Activated T-helper 2 cell treated with anti-CD3 and anti-CD28 coated beads, Interferon-gamma antibody, Interleukin-2, Interleukin-4, amounts not matched to agents 10 μg/mL and 5 μg/mL and 100 μg/mL, durations not matched to agents 14 hours and 24 hours and 36 hours (primary cell): Measurements from ENCODE around the gene PTPA. TPM values are rescaled to one million over a fixed set of nuclear protein-coding genes. Genes with fewer than 3 reads are reported as not detected.
A peak's percentile ranks its signal among the peaks of the same experiment; 100 is the strongest.
"Not testable (repeated sequence)": the region's sequence is repeated elsewhere in the genome, so short reads cannot be mapped to it uniquely, and the experiment has no call there.

Experiments
- DNase-seq: peaks from one replicate; pipeline ENCODE4 v3.0.0; 2021; ENCODE audit warnings: low spot score
- H3K27ac Mint-ChIP-seq: one replicate; pipeline ENCODE4 v1.8.0; 2021; ENCODE audit warnings: mixed read lengths
- H3K27me3 Mint-ChIP-seq: one replicate; pipeline ENCODE4 v1.8.0; 2021; ENCODE audit warnings: low read depth, mixed read lengths
- H3K36me3 Mint-ChIP-seq: one replicate; pipeline ENCODE4 v1.8.0; 2021; ENCODE audit warnings: low read depth, mixed read lengths
- H3K4me1 Mint-ChIP-seq: one replicate; pipeline ENCODE4 v1.8.0; 2021; ENCODE audit warnings: low read depth, mixed read lengths
- H3K4me3 Mint-ChIP-seq: one replicate; pipeline ENCODE4 v1.8.0; 2021; ENCODE audit warnings: low read depth, mild to moderate bottlenecking, moderate library complexity, mixed read lengths
- H3K9me3 Mint-ChIP-seq: one replicate; pipeline ENCODE4 v1.8.0; 2021; ENCODE audit warnings: mixed read lengths
- intact Hi-C: fragments of 100-400 bp; cut with micrococcal nuclease; formaldehyde crosslinking; loops from one replicate; pipeline ENCODE4 v1.15.1; 2023
- total RNA-seq: library from RNA; stranded (reverse); gene quantifications from 2 replicates; pipeline ENCODE4 v1.2.3, GENCODE V29; 2022

The PTPA gene
- total RNA-seq, 1 donor from 2014 or later = 106 TPM

DNA sequence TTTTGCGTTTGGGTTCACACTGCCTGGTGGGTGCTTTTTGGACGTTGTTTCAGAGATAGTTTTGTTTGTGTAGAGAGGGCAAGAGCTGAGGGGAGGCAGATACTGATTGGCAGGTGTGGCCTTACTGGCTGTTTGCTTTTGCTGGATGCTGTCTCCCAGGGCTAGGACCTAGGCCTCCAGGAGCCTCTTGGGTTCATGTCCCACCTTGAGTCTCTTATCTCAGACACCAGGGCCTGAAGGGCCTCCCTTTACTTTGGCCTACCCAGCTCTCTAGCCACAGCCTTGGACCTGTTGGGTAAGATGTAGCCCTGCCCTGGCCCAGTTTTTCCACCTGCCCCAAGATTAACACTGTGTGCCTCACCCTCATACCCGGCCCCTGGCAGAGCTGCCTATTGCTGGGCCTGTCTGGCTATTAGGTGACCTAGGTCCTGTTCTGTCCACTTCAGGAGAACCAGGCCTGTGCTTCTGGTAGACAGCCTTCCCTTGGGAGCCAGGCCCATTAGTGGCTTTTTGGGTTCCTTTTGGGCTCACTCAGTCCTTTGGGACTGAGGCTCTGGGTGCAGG, 13.4 kb downstream of the PTPA start:
- Mint-ChIP-seq H3K36me3 (peaks cover 50% of the 10 kb centered on the region), H3K27me3 (no peaks in the 10 kb centered on the region), H3K4me3 (no peak overlapping the region), H3K27ac (no peak overlapping the region), H3K9me3 (no peaks in the 10 kb centered on the region), H3K4me1 (no peaks in the 10 kb centered on the region)
- DNase-seq = no peak
- intact Hi-C loops = no loop called here

DNA sequence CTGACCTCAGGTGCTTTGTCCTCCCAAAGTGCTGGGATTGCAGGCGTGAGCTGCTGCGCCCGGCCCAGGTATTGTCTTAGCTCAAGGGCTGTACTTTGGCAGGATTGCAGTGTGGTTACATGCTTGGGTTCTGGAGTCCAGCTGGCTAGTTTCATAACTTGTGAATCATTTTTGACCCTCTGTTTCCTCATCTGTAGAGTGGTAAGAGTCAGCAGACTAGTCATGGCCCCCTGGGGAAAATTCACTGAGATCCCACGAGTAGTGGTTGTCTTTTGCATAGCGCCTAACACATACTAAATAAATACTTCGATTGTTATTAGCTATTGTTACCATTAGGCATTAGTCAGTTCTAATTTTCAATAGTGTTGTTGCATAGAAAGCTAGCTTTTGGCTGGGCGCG, 14.3 kb downstream of the PTPA start:
- peaks cover 48% of the 10 kb centered on the region for H3K36me3 Mint-ChIP-seq

DNA sequence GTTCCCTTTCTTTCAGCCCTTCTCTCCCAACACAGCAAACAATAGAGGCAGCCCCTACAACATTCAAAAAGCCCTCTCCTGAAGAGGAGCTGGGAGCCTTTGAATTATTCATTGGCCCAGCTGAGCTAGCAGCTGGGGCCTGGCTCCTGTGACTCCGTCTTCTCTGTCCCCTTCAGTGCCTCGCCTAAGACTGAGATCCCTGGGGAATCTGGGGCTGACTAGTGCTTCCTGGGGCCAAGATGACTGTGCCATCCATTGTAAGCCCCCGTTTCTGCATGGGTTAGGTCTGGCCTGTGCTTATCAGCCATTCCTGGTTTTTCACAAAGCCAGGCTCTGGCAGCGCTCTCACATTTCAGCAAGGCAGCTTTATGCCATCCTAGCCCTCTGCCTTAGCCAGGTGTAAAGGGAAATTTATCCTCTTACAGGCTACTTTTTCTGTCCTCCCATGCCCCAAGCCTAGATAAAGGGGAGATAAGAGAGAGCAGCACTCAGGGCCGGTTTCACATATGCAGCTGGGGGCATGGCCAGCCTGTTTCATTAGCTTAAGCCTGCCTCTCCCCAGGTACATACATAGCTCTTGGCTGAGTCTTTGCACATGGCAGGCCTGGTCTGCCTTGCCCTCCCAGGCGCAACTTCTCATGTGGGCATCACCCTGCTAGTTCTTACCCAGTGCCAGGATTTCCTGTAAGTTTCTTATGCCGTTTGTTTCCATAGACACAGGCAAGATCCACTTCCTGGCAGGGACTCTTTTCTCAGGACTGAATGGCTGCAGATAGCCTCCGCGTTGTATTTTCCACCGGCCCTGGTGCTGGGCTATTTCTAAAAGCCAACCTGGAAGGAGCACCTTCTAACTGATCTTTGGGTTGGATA, 15.8 kb downstream of the PTPA start:
- Mint-ChIP-seq H3K9me3 (no peaks in the 10 kb centered on the region), H3K36me3 (peaks cover 52% of the 10 kb centered on the region), H3K4me3 (no peak overlapping the region), H3K4me1 (peaks cover 5% of the 10 kb centered on the region), H3K27ac (no peak overlapping the region), H3K27me3 (no peaks in the 10 kb centered on the region)
- intact Hi-C loops = no loop called here
- DNase-seq = no peak

More for the DNA sequence above, 14.3 kb downstream of the PTPA start:
- intact Hi-C loops = no loop called here
- Mint-ChIP-seq H3K4me1 (no peaks in the 10 kb centered on the region), H3K9me3 (no peaks in the 10 kb centered on the region), H3K4me3 (no peak overlapping the region), H3K27me3 (no peaks in the 10 kb centered on the region), H3K27ac (no peak overlapping the region)
- DNase-seq = no peak

DNA sequence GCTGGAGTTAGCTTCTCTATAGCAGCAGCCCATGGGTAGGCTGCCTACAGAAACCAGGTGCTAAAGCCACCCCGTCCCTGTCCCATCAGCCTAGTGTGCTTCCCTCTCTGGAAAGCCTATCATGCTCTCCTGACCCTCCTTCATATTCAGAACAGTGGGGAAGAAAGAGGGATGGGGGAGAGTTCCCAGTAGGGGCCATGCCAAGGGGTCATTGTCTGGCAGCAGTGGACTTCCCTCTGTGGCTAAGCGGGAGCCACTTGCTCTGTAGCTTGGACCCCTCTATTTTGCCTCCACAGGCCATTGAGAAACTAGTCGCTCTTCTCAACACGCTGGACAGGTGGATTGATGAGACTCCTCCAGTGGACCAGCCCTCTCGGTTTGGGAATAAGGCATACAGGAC, 17.5 kb downstream of the PTPA start:
- H3K4me1 Mint-ChIP-seq = peaks cover 6% of the 10 kb centered on the region
- H3K27ac Mint-ChIP-seq = no peak overlapping the region
- H3K9me3 Mint-ChIP-seq = no peaks in the 10 kb centered on the region
- intact Hi-C loops = no loop called here
- no peak for DNase-seq
- no peak overlapping the region for H3K4me3 Mint-ChIP-seq
- no peaks in the 10 kb centered on the region for H3K27me3 Mint-ChIP-seq
- H3K36me3 Mint-ChIP-seq = peaks cover 55% of the 10 kb centered on the region

DNA sequence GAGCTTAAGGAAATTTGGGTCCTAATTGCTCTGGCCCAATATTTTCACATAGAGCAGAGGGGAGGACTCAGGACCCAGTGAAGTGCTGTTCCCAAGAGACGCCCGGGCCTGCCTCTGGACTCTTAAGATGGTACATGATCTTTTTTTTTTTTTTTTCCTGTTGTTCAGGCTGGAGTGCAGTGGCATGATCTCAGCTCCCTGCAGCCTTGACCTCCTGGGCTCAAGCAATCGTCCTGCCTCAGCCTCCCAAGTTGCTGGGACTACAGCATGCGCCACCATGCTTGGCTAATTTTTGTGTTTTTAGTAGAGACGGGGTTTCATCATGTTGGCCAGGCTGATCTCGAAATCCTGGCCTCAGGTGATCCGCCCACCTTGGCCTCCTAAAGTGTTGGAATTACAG, 19.1 kb downstream of the PTPA start:
- H3K36me3 Mint-ChIP-seq = peaks cover 53% of the 10 kb centered on the region
- intact Hi-C loops = loop anchor here (10.0 kb wide), 1 partner anchor 655 kb away; no protein-coding TSS in a partner anchor
- not testable (repeated sequence) for DNase-seq, H3K4me3 Mint-ChIP-seq, H3K4me1 Mint-ChIP-seq, H3K27ac Mint-ChIP-seq, H3K27me3 Mint-ChIP-seq, H3K9me3 Mint-ChIP-seq

DNA sequence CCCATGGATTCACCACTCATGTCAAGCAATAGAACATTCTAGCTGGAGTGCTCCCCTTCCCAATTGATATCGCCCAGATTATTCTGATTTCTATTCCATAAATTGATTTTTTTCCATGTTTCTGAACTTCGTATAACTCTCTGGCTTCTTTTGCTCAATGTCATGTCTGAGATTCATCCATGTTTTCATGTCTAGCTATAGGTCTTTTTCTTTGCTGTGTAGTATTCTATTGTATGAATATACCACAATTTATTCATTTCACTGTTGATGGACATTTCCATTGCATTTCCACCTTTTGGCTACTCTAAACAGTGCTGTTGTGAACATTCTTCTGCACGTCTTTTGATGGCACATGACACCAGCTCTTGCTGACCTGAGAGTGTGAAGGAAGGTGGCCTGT, 19.6 kb downstream of the PTPA start:
- Mint-ChIP-seq H3K27ac (no peak overlapping the region), H3K4me1 (peaks cover 6% of the 10 kb centered on the region), H3K4me3 (no peak overlapping the region), H3K9me3 (no peaks in the 10 kb centered on the region), H3K36me3 (peaks cover 53% of the 10 kb centered on the region), H3K27me3 (no peaks in the 10 kb centered on the region)
- intact Hi-C loops = loop anchor here (10.0 kb wide), 1 partner anchor 654 kb away; no protein-coding TSS in a partner anchor
- no peak for DNase-seq

DNA sequence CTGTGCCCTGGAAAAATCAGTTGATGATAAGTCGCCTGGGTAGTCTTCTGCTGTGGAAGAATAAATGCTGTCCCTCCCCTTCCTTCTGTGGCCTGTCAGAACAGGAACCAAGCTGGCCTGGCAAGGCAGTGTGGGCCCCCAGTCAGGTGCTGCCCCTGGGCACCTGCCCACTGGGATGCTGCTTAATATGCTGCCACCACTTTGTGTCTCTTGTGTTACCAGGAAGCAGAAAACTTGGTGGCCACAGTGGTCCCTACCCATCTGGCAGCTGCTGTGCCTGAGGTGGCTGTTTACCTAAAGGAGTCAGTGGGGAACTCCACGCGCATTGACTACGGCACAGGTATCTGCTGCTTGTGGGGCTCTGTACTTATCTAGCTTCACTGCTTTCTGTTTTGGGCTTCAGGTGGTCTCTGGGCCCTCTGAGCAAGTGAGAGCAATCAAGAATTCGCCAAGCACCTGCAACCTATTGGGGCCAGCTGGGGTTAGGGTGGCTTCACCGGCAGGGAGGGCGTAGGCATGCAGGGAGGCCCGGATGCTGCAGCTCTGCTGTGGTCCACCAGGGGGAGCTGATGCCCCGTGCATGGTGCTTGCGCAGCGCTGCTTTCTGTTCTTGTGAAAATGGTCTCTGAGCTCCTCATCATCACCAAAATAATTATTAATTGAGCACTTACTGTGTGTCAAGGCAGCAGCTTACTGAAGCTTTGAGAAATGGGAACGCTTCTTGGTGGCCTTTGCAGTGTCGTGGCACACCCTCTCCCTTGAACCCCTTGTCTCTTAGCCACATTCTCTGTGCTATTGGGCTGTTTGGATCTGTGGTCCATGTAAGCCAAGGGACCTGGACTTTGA, 20.3 kb downstream of the PTPA start:
- Mint-ChIP-seq H3K27ac (no peak overlapping the region), H3K4me3 (no peak overlapping the region), H3K9me3 (no peaks in the 10 kb centered on the region), H3K4me1 (peaks cover 6% of the 10 kb centered on the region), H3K36me3 (peaks cover 56% of the 10 kb centered on the region), H3K27me3 (no peaks in the 10 kb centered on the region)
- intact Hi-C loops = loop anchor here (10.0 kb wide), 1 partner anchor 653 kb away; no protein-coding TSS in a partner anchor
- DNase-seq = peak; percentile 76

DNA sequence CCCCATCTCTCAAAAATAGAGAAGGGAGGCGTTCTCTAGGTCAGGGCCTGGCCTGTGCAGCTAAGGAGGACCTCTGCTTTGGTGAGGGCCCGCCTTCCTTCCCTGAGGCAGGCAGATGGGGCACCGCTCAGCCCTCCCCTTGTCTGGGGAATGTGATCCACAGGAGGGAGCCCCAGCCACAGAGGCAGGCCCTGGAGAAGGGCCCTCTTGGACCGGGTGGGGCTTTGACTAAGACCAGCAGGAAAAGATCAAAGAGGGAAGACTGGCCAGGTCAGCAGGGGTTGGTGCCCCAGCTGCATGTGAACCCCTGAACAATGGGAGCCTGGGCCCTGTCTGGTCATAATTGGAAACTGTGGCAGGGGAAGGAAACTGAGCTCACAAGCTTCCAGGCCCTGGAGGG, 21.9 kb downstream of the PTPA start:
- Mint-ChIP-seq H3K9me3 (no peaks in the 10 kb centered on the region), H3K4me1 (peaks cover 6% of the 10 kb centered on the region), H3K27ac (no peak overlapping the region), H3K27me3 (no peaks in the 10 kb centered on the region), H3K36me3 (peaks cover 52% of the 10 kb centered on the region), H3K4me3 (no peak overlapping the region)
- intact Hi-C loops = loop anchor here (10.0 kb wide), 1 partner anchor 652 kb away; no protein-coding TSS in a partner anchor
- DNase-seq = no peak

DNA sequence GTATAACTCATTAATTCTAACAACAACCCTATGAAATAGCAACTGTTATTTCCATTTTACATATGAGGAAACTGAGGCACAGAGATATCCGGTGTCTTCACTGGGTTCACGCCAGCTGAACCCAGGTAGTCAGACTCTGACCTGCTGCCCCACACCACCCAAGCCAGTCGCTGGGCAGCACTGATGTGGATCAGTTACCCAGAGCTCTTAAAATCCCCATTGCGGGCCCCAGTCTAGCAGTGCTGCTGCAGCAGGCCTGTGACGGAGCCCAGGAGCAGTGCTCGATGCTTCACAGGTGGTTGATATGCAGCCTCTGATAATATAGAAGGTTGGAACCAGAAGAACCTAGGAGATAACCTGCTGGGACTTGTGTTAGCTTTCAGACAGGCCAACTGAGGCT, 24.3 kb downstream of the PTPA start:
- no peaks in the 10 kb centered on the region for H3K9me3 Mint-ChIP-seq
- H3K4me1 Mint-ChIP-seq = peaks cover 18% of the 10 kb centered on the region
- peaks cover 42% of the 10 kb centered on the region for H3K36me3 Mint-ChIP-seq
- no peaks in the 10 kb centered on the region for H3K27me3 Mint-ChIP-seq
- no peak for DNase-seq
- intact Hi-C loops = loop anchor here (10.0 kb wide), 1 partner anchor 649 kb away; no protein-coding TSS in a partner anchor
- H3K4me3 Mint-ChIP-seq = no peak overlapping the region
- no peak overlapping the region for H3K27ac Mint-ChIP-seq

DNA sequence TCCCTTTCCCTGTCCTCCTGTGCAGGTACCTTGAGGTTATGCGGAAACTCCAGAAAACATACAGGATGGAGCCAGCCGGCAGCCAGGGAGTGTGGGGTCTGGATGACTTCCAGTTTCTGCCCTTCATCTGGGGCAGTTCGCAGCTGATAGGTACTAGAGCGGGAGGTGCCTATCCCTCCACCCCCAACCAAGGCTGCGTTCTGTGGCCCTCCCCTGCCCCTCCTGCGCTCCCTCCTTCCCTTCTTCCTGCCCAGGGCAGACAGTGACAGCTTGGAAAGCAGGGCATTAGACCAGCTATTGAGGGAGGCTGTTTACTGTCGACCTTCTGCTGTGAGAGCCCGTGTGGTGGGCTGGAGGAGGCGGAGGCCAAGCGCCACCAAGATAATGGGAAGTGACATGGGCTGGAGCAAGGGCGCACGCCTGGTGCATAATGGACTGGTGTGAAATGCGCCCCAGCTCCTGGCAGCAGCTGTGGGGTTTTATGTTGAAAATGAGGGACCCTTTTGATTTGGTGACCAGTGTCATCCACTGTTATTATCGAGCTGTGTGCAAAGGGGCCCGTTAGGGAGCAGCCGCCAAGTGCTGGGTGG, 25.3 kb downstream of the PTPA start:
- Mint-ChIP-seq H3K27ac (no peak overlapping the region), H3K4me3 (no peak overlapping the region), H3K27me3 (no peaks in the 10 kb centered on the region), H3K36me3 (peaks cover 31% of the 10 kb centered on the region), H3K9me3 (no peaks in the 10 kb centered on the region), H3K4me1 (peaks cover 26% of the 10 kb centered on the region)
- intact Hi-C loops = loop anchor here (10.0 kb wide), 1 partner anchor 648 kb away; no protein-coding TSS in a partner anchor
- DNase-seq = no peak

DNA sequence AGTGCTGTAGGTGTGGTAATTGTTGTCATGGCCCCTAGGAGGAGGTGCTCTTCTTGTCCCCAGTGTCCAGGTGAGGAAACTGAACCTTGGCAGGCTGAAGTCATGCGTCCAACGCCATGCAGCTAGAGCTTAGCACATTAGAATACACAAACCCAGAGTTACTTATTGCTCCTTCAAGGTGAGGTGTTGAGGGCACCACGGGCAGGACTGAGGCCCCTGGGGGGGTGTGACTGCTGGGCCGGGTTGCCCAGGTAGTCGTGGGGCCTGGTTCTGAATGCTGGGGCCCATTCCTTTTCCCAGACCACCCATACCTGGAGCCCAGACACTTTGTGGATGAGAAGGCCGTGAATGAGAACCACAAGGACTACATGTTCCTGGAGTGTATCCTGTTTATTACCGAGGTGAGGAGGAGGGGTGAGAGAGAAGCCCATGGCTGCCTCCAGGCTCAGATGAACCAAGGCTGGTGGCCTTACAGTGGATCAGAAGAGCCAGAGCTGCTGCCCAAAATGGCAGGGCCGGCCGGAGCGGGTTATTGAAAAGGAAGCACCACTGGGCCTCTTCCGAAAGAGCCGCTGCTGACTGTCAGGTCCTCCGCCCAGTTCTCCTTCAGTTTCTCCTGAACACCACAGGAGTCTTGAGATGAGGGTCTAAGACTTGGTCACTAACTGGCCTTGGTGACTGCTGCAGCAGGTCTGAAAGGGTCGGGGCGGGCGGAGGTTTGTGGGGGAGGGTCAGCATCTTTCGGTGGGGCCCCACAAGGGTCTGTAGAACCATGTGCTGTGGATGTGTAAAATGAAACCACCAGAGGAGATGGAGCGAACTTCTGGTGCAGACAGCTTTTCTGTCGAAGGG, 26.3 kb downstream of the PTPA start:
- H3K4me1 Mint-ChIP-seq = peaks cover 26% of the 10 kb centered on the region
- no peaks in the 10 kb centered on the region for H3K27me3 Mint-ChIP-seq
- no peak overlapping the region for H3K27ac Mint-ChIP-seq
- intact Hi-C loops = loop anchor here (2.0 to 10.0 kb wide), 2 partner anchors 359 to 647 kb away; no protein-coding TSS in a partner anchor
- H3K4me3 Mint-ChIP-seq = no peak overlapping the region
- DNase-seq = no peak
- H3K9me3 Mint-ChIP-seq = no peaks in the 10 kb centered on the region
- H3K36me3 Mint-ChIP-seq = peaks cover 26% of the 10 kb centered on the region

DNA sequence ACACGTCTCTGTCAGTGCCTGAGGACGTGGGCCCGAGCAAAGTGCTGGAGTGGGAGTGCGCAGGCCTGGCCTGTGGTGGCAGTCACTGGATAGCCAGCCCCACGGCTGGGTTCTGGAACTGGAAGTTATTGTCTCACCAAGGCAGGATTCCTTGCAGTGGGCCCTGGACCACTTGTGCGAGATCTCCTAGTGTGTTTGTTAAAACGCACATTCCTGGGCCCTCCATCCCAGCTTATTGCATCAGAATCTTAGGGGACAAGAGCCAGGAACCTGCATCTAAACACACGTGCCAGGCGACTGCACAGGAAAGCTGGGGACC, 26.9 kb downstream of the PTPA start:
- Mint-ChIP-seq H3K27ac (no peak overlapping the region), H3K9me3 (no peaks in the 10 kb centered on the region), H3K4me3 (no peak overlapping the region), H3K36me3 (peaks cover 30% of the 10 kb centered on the region), H3K27me3 (no peaks in the 10 kb centered on the region), H3K4me1 (peaks cover 32% of the 10 kb centered on the region)
- intact Hi-C loops = loop anchor here (2.0 to 10.0 kb wide), 2 partner anchors 359 to 647 kb away; no protein-coding TSS in a partner anchor
- DNase-seq = no peak
